Mucosa of stomach (tissue), 1 donor: ENCODE measurements around the gene CPSF7.
"Not testable (repeated sequence)": the region's sequence is repeated elsewhere in the genome, so short reads cannot be mapped to it uniquely, and the experiment has no call there.

Experiments
- H3K27me3 ChIP-seq: one replicate; pipeline ENCODE4 v1.7.0; 2013; ENCODE audit warnings: mild to moderate bottlenecking, low read length; ENCODE audit not compliant: control insufficient read depth, insufficient read depth
- H3K36me3 ChIP-seq: one replicate; pipeline ENCODE4 v1.7.0; 2013; ENCODE audit warnings: low read length; ENCODE audit not compliant: control insufficient read depth, insufficient read depth
- H3K4me1 ChIP-seq: one replicate; pipeline ENCODE4 v1.7.0; 2013; ENCODE audit warnings: mild to moderate bottlenecking, low read length; ENCODE audit not compliant: control insufficient read depth, insufficient read depth
- H3K4me3 ChIP-seq: one replicate; pipeline ENCODE4 v1.7.0; 2013; ENCODE audit warnings: low read length
- H3K9ac ChIP-seq: one replicate; pipeline ENCODE4 v1.7.0; 2013; ENCODE audit warnings: mild to moderate bottlenecking, low read length, moderate library complexity
- H3K9me3 ChIP-seq: one replicate; pipeline ENCODE4 v1.7.0; 2013; ENCODE audit warnings: mild to moderate bottlenecking, low read length, moderate library complexity; ENCODE audit not compliant: control insufficient read depth
- donor health status: Pancreatic carcinoma.

CPSF7 gene

GRCh38 chr11:61429691-61430582 lies at the start of gene CPSF7, which contains the start of gene SDHAF2:
CPSF7 (minus strand) TSS chr11:61429975; CDS start chr11:61429235, 740 bp downstream.
SDHAF2 (plus strand) TSS chr11:61430124; CDS start chr11:61430147, 23 bp downstream.
- Histone ChIP-seq H3K36me3 (no peaks in the 10 kb centered on the region), H3K4me1 (peaks cover 6% of the 10 kb centered on the region)

GRCh38 chr11:61477727-61478148 lies 48.0 kb upstream of the CPSF7 start:
- no peaks in the 10 kb centered on the region for H3K9me3 ChIP-seq

More at GRCh38 chr11:61429691-61430582, at the start of gene CPSF7, which contains the start of gene SDHAF2:
- Histone ChIP-seq H3K4me3 (peak within 1 kb of the TSS; percentile 97), H3K9me3 (no peaks in the 10 kb centered on the region), H3K9ac (peak within 1 kb of the TSS; percentile 98), H3K27me3 (no peaks in the 10 kb centered on the region)

GRCh38 chr11:61477126-61477525 lies 47.4 kb upstream of the CPSF7 start:
- H3K9ac ChIP-seq, result no peak overlapping the region
- H3K4me3 ChIP-seq, result no peak overlapping the region
- H3K4me1 ChIP-seq, result peaks cover 22% of the 10 kb centered on the region
- H3K27me3 ChIP-seq, result peaks cover 13% of the 10 kb centered on the region
- no peaks in the 10 kb centered on the region for H3K36me3 ChIP-seq
- no peaks in the 10 kb centered on the region for H3K9me3 ChIP-seq

More at GRCh38 chr11:61477727-61478148, 48.0 kb upstream of the CPSF7 start:
- no peak overlapping the region for H3K4me3 ChIP-seq
- peak overlapping the region; percentile 30 for H3K9ac ChIP-seq
- peaks cover 13% of the 10 kb centered on the region for H3K27me3 ChIP-seq
- peaks cover 22% of the 10 kb centered on the region for H3K4me1 ChIP-seq
- H3K36me3 ChIP-seq, result no peaks in the 10 kb centered on the region

- Histone ChIP-seq H3K4me1 (peaks cover 16% of the 10 kb centered on the region), H3K4me3 (no peak overlapping the region), H3K9ac (no peak overlapping the region), H3K9me3 (no peaks in the 10 kb centered on the region), H3K36me3 (no peaks in the 10 kb centered on the region), H3K27me3 (peaks cover 13% of the 10 kb centered on the region)
Observed at GRCh38 chr11:61476371-61476770, 46.6 kb upstream of the CPSF7 start.

- no peaks in the 10 kb centered on the region for H3K9me3 ChIP-seq
- H3K4me1 ChIP-seq, result peaks cover 9% of the 10 kb centered on the region
- peaks cover 13% of the 10 kb centered on the region for H3K27me3 ChIP-seq
- no peak overlapping the region for H3K9ac ChIP-seq
- H3K4me3 ChIP-seq, result no peak overlapping the region
- H3K36me3 ChIP-seq, result no peaks in the 10 kb centered on the region
Observed at GRCh38 chr11:61475433-61475832, 45.7 kb upstream of the CPSF7 start.

- Histone ChIP-seq H3K9ac (no peak overlapping the region), H3K4me3 (no peak overlapping the region), H3K27me3 (peaks cover 13% of the 10 kb centered on the region), H3K36me3 (no peaks in the 10 kb centered on the region), H3K4me1 (peaks cover 9% of the 10 kb centered on the region), H3K9me3 (no peaks in the 10 kb centered on the region)
Observed at GRCh38 chr11:61474013-61474643, 44.4 kb upstream of the CPSF7 start.

GRCh38 chr11:61473370-61474012 lies 43.7 kb upstream of the CPSF7 start:
- H3K9me3 ChIP-seq, result no peaks in the 10 kb centered on the region
- H3K9ac ChIP-seq, result no peak overlapping the region
- no peak overlapping the region for H3K4me3 ChIP-seq
- H3K36me3 ChIP-seq, result no peaks in the 10 kb centered on the region
- H3K4me1 ChIP-seq, result peaks cover 9% of the 10 kb centered on the region
- peaks cover 8% of the 10 kb centered on the region for H3K27me3 ChIP-seq

- no peak overlapping the region for H3K9ac ChIP-seq
- peaks cover 1% of the 10 kb centered on the region for H3K27me3 ChIP-seq
- no peaks in the 10 kb centered on the region for H3K9me3 ChIP-seq
- H3K4me3 ChIP-seq, result no peak overlapping the region
- peaks cover 6% of the 10 kb centered on the region for H3K4me1 ChIP-seq
- H3K36me3 ChIP-seq, result no peaks in the 10 kb centered on the region
Observed at GRCh38 chr11:61472868-61473267, 43.1 kb upstream of the CPSF7 start.

- H3K27me3 ChIP-seq, result no peaks in the 10 kb centered on the region
- H3K4me1 ChIP-seq, result no peaks in the 10 kb centered on the region
- no peak overlapping the region for H3K4me3 ChIP-seq
- no peaks in the 10 kb centered on the region for H3K36me3 ChIP-seq
- H3K9me3 ChIP-seq, result no peaks in the 10 kb centered on the region
- H3K9ac ChIP-seq, result no peak overlapping the region
Observed at GRCh38 chr11:61472282-61472681, 42.5 kb upstream of the CPSF7 start.

GRCh38 chr11:61468002-61468401 lies 38.2 kb upstream of the CPSF7 start:
- H3K9ac ChIP-seq, result no peak overlapping the region
- no peaks in the 10 kb centered on the region for H3K4me1 ChIP-seq
- H3K36me3 ChIP-seq, result no peaks in the 10 kb centered on the region
- no peak overlapping the region for H3K4me3 ChIP-seq
- no peaks in the 10 kb centered on the region for H3K27me3 ChIP-seq
- H3K9me3 ChIP-seq, result no peaks in the 10 kb centered on the region

- not testable (repeated sequence) for H3K27me3 ChIP-seq, H3K9ac ChIP-seq, H3K36me3 ChIP-seq, H3K4me3 ChIP-seq, H3K9me3 ChIP-seq, H3K4me1 ChIP-seq
Observed at GRCh38 chr11:61467602-61468001, 37.8 kb upstream of the CPSF7 start.

- Histone ChIP-seq H3K9ac (no peak overlapping the region), H3K4me1 (no peaks in the 10 kb centered on the region), H3K36me3 (no peaks in the 10 kb centered on the region), H3K4me3 (no peak overlapping the region), H3K9me3 (no peaks in the 10 kb centered on the region), H3K27me3 (no peaks in the 10 kb centered on the region)
Observed at GRCh38 chr11:61460986-61461385, 31.2 kb upstream of the CPSF7 start.
